Measurements from ENCODE around the gene SNED1.

Gene SNED1

DNA sequence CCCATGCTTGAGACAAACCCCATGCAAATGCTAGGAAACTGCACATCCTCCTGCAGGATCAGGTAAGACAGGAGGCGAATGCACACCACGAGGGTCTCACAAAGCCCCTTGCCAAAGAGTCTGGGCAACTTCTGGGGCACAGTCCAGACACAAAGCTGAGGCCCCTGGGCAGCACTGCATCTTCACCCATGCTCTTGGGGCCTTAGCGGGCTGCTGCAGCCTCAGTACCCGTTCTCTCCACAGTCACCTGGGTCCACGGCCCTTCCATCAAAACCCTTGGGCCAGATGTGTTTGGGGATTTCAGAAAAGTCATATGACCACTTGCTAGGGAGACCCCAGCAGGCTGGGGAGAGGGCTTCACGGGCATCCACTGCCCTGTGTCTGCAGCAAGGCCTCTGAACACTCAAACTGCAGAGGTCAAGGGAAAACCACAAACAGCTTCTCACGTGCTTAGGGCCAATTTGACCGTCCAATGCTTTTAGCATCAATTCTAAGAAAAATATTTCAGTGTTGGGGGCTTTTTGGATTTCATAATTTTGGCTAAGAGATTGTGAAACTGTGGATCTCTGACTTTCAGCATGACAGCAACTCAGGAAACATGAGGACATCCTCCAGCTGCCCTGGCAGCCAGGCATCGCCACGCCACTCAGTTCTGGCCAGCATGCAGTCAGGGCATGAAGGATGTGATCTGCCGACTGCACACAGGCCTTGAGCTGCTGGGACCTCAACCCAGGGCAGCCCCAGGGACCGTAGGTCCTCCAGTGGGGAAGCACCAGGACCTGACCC lies 130.9 kb downstream of the SNED1 start:
- H3K9me3 ChIP-seq (ENCODE audit: control insufficient read depth, low read length): no peaks in the 10 kb centered on the region
- no peaks in the 10 kb centered on the region for H3K36me3 ChIP-seq (ENCODE audit: control insufficient read depth, insufficient read depth, low read length)
- no peaks in the 10 kb centered on the region for H3K27me3 ChIP-seq (replicated peaks; ENCODE audit: control insufficient read depth, insufficient read depth, low read length, poor library complexity, severe bottlenecking)
- H3K4me3 ChIP-seq (ENCODE audit: insufficient read depth, low read depth, low read length, poor library complexity, severe bottlenecking): no peak overlapping the region
- DNase-seq: no peak
- no peak overlapping the region for H3K27ac ChIP-seq (ENCODE audit: insufficient read depth, low read length, poor library complexity, severe bottlenecking)
- peaks cover 12% of the 10 kb centered on the region for H3K4me1 ChIP-seq (ENCODE audit: control insufficient read depth, insufficient read depth, low read length, poor library complexity, severe bottlenecking)

DNA sequence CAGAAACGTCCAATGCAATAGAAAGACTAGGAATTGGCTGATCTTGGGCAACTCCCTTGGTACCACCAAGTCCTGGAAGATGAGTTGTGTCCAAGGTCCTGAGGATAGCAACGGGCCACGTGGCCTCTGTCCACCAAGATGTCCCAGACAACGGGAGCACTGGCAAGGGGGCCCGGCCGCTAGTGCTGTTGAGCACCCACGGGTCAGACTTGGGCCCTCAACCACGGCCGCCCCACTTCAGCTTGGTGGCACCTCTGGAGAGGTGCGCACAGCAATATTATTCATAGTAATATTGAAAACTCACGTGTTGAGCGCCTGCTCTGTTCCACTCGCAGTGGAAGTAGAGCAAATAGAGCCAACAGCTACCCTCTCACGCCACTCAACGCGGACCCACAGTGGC lies 131.9 kb downstream of the SNED1 start:
- H3K4me3 ChIP-seq (ENCODE audit: insufficient read depth, low read depth, low read length, poor library complexity, severe bottlenecking): no peak overlapping the region
- DNase-seq: no peak
- H3K27ac ChIP-seq (ENCODE audit: insufficient read depth, low read length, poor library complexity, severe bottlenecking): no peak overlapping the region
- H3K36me3 ChIP-seq (ENCODE audit: control insufficient read depth, insufficient read depth, low read length): no peaks in the 10 kb centered on the region
- H3K9me3 ChIP-seq (ENCODE audit: control insufficient read depth, low read length): no peaks in the 10 kb centered on the region
- no peaks in the 10 kb centered on the region for H3K27me3 ChIP-seq (replicated peaks; ENCODE audit: control insufficient read depth, insufficient read depth, low read length, poor library complexity, severe bottlenecking)
- H3K4me1 ChIP-seq (ENCODE audit: control insufficient read depth, insufficient read depth, low read length, poor library complexity, severe bottlenecking): peaks cover 12% of the 10 kb centered on the region

DNA sequence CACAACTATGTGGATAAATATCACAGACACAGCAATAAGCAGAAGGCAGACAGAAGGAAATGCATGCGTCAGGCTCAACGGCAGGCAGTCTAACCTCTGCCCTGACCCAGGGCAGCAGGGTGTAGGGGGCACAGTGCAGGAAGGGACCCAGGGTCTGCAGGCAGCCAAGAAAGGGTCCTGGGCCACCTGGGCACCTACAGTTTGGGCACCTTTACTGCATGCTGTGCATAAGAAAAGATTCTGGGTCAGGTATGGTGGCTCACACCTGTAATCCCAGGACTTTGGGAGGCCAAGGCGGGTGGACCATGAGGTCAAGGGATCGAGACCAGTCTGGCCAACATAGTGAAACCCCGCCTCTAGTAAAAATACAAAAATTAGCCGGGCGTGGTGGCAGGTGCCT lies 133.1 kb downstream of the SNED1 start:
- H3K9me3 ChIP-seq (ENCODE audit: control insufficient read depth, low read length): no peaks in the 10 kb centered on the region
- H3K27me3 ChIP-seq (replicated peaks; ENCODE audit: control insufficient read depth, insufficient read depth, low read length, poor library complexity, severe bottlenecking): no peaks in the 10 kb centered on the region
- peaks cover 12% of the 10 kb centered on the region for H3K4me1 ChIP-seq (ENCODE audit: control insufficient read depth, insufficient read depth, low read length, poor library complexity, severe bottlenecking)
- H3K4me3 ChIP-seq (ENCODE audit: insufficient read depth, low read depth, low read length, poor library complexity, severe bottlenecking): no peak overlapping the region
- peaks cover 9% of the 10 kb centered on the region for H3K36me3 ChIP-seq (ENCODE audit: control insufficient read depth, insufficient read depth, low read length)
- H3K27ac ChIP-seq (ENCODE audit: insufficient read depth, low read length, poor library complexity, severe bottlenecking): no peak overlapping the region
- no peak for DNase-seq

DNA sequence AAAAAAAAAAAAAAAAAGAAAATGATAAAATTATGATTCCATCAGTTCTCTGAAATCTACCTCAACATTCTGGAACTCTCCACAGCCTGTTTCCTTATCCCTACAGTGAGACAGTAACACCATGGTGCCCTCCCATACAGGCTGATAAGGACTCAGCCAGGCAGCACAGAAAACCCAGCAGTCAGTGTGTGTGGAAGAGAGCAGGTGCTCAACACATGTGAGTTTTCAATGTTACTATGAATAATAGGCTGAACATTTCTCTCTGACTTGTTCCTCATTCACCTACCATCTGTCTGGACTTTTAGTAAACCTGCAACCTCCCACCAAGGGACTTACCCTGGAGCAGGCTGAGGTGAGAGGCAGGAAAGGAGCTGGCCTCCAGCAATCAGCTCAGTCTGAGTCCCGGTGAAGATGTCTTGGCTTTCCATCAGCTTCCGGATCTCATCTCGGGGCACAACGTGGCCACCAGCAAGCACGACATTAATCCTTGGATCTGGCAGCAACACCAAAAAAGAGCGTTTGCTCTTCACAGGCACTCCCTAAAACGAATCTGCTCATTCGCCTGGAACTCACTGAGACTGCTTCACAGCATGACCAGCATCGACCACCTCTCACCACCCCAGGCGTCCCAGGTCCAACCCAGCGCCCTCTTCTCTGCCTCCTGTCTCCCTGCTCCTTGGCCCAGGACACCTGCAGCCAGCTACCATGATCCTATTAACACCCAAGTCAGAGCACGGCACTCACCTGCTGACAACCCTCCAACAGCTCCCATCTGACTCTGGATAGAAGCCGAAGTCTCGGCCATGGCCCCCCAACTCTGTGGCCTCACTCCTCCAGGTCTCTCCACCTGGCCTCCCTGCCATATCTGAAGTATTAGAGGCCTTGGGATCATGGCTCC lies 134.4 kb downstream of the SNED1 start:
- Histone ChIP-seq H3K9me3 (ENCODE audit: control insufficient read depth, low read length) (no peaks in the 10 kb centered on the region), H3K27me3 (replicated peaks; ENCODE audit: control insufficient read depth, insufficient read depth, low read length, poor library complexity, severe bottlenecking) (no peaks in the 10 kb centered on the region), H3K4me1 (ENCODE audit: control insufficient read depth, insufficient read depth, low read length, poor library complexity, severe bottlenecking) (peaks cover 8% of the 10 kb centered on the region), H3K27ac (ENCODE audit: insufficient read depth, low read length, poor library complexity, severe bottlenecking) (no peak overlapping the region), H3K36me3 (ENCODE audit: control insufficient read depth, insufficient read depth, low read length) (peaks cover 21% of the 10 kb centered on the region), H3K4me3 (ENCODE audit: insufficient read depth, low read depth, low read length, poor library complexity, severe bottlenecking) (no peak overlapping the region)
- DNase-seq: no peak

DNA sequence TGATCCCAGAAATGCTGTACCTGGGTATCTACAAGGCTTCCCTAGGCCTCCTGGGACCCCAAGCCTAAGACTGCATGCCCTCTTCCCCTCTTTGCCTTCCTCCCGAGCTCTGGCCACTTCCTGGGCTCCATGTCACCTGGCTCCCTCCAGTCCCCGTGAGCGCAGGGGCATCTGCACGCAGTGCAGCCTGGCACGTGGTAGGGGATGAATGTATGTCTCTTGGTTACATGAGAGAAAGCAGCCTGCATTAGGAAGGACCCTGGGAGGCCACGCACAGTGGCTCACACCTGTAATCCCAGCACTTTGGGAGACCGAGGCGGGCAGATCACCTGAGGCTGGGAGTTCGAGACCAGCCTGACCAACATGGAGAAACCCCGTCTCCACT lies 135.0 kb downstream of the SNED1 start:
- H3K27ac ChIP-seq (ENCODE audit: insufficient read depth, low read length, poor library complexity, severe bottlenecking): no peak overlapping the region
- H3K4me1 ChIP-seq (ENCODE audit: control insufficient read depth, insufficient read depth, low read length, poor library complexity, severe bottlenecking): peaks cover 1% of the 10 kb centered on the region
- H3K36me3 ChIP-seq (ENCODE audit: control insufficient read depth, insufficient read depth, low read length): peaks cover 27% of the 10 kb centered on the region
- H3K4me3 ChIP-seq (ENCODE audit: insufficient read depth, low read depth, low read length, poor library complexity, severe bottlenecking): no peak overlapping the region
- H3K9me3 ChIP-seq (ENCODE audit: control insufficient read depth, low read length): no peaks in the 10 kb centered on the region
- no peaks in the 10 kb centered on the region for H3K27me3 ChIP-seq (replicated peaks; ENCODE audit: control insufficient read depth, insufficient read depth, low read length, poor library complexity, severe bottlenecking)
- DNase-seq: no peak

DNA sequence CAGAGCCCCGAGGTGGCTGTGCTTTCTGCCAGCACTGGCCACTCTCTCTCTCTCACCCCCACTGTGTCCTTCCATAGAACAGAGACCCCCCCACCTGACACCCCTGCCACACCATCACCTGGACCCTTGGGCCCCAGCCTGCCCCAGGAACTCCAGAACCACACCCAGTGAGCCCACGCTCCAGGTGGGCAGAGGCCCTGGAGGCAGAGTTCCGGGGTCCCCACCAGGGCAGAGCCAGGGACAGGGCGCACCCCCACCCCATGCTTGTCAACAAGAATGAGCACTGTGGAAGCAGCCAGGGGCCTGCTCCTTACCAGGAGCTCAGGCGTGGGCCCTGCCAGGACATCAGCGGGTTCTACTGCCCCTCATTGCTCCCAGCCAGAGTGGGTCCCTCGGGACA lies 136.3 kb downstream of the SNED1 start:
- H3K36me3 ChIP-seq (ENCODE audit: control insufficient read depth, insufficient read depth, low read length): peaks cover 34% of the 10 kb centered on the region

DNA sequence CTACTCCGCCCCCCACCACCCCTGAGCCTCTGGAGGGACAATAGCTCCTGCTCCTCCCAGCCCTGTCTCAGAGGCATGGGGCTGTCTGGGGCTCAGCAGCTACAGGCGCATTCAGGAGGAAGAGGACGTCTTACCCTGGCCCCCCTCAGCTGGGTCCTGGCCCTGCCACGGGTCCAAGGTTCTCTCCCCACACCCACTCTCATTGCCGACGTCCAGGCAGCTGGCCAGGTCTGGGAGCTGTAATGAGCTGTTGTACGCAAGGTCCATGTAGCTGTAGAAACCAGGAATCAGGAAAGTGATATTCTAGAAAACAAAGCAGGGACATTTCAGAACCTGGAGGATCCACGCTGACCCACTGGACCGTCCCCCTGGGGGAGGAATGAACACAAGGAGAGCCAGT lies 137.3 kb downstream of the SNED1 start:
- Histone ChIP-seq H3K4me3 (ENCODE audit: insufficient read depth, low read depth, low read length, poor library complexity, severe bottlenecking) (no peak overlapping the region), H3K4me1 (ENCODE audit: control insufficient read depth, insufficient read depth, low read length, poor library complexity, severe bottlenecking) (no peaks in the 10 kb centered on the region), H3K9me3 (ENCODE audit: control insufficient read depth, low read length) (no peaks in the 10 kb centered on the region), H3K36me3 (ENCODE audit: control insufficient read depth, insufficient read depth, low read length) (peaks cover 40% of the 10 kb centered on the region), H3K27me3 (replicated peaks; ENCODE audit: control insufficient read depth, insufficient read depth, low read length, poor library complexity, severe bottlenecking) (no peaks in the 10 kb centered on the region), H3K27ac (ENCODE audit: insufficient read depth, low read length, poor library complexity, severe bottlenecking) (no peak overlapping the region)
- DNase-seq: no peak

More for the DNA sequence above, 136.3 kb downstream of the SNED1 start:
- H3K4me1 ChIP-seq (ENCODE audit: control insufficient read depth, insufficient read depth, low read length, poor library complexity, severe bottlenecking): no peaks in the 10 kb centered on the region
- H3K27me3 ChIP-seq (replicated peaks; ENCODE audit: control insufficient read depth, insufficient read depth, low read length, poor library complexity, severe bottlenecking): no peaks in the 10 kb centered on the region
- H3K9me3 ChIP-seq (ENCODE audit: control insufficient read depth, low read length): no peaks in the 10 kb centered on the region
- H3K27ac ChIP-seq (ENCODE audit: insufficient read depth, low read length, poor library complexity, severe bottlenecking): no peak overlapping the region
- no peak overlapping the region for H3K4me3 ChIP-seq (ENCODE audit: insufficient read depth, low read depth, low read length, poor library complexity, severe bottlenecking)
- no peak for DNase-seq

DNA sequence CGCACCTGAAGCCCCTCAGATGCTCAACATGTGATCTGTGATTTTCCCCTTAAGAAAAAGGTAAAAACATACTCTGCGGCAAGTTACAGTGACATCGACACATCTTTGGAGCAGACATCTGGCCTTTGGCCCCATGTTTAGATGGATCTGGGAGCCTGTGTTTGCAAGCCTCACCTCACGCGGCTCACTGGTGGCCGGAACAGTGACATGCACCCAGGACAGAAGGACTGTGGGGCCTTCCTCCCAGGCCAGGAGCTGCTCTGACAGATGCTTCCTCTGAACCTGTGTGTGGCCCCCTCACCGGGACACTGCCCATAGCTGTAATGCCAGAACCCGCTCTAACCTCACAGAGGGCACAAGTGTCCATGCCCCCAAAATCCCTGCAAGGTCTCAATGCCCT lies 137.8 kb downstream of the SNED1 start:
- H3K27me3 ChIP-seq (replicated peaks; ENCODE audit: control insufficient read depth, insufficient read depth, low read length, poor library complexity, severe bottlenecking): no peaks in the 10 kb centered on the region
- no peaks in the 10 kb centered on the region for H3K9me3 ChIP-seq (ENCODE audit: control insufficient read depth, low read length)
- no peak overlapping the region for H3K27ac ChIP-seq (ENCODE audit: insufficient read depth, low read length, poor library complexity, severe bottlenecking)
- no peak for DNase-seq
- no peaks in the 10 kb centered on the region for H3K4me1 ChIP-seq (ENCODE audit: control insufficient read depth, insufficient read depth, low read length, poor library complexity, severe bottlenecking)
- no peak overlapping the region for H3K4me3 ChIP-seq (ENCODE audit: insufficient read depth, low read depth, low read length, poor library complexity, severe bottlenecking)
- H3K36me3 ChIP-seq (ENCODE audit: control insufficient read depth, insufficient read depth, low read length): peaks cover 43% of the 10 kb centered on the region

DNA sequence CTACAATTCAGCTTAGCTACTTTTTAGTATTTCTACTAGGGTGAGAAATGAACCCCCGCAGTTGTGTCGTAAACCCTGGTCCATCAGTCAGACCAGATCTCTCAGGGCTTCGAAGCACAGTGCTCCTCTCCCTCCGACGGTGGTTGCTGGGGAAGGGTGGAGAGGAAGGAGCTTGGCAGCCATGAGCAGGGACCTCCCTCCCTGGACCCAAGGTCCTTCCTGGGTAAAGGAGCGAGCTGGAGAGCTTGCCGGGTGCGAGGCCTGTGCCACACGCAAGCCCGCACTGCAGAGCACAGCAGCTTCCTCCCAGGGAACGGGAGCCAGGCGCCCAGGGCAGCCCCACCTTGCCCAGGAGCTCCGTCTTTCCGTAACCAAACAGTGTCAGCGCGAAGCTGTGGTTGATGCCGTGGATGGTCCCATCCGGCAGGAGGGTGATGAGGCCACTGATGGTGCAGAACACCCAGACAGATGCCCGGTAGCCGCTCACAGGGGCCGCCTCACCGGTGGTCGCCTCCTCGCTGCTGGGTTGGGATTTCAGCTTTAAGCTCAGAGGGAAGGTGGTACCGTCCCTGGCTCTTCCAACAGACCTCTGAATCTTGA lies 138.3 kb downstream of the SNED1 start:
- H3K4me1 ChIP-seq (ENCODE audit: control insufficient read depth, insufficient read depth, low read length, poor library complexity, severe bottlenecking): no peaks in the 10 kb centered on the region
- H3K36me3 ChIP-seq (ENCODE audit: control insufficient read depth, insufficient read depth, low read length): peaks cover 43% of the 10 kb centered on the region
- no peaks in the 10 kb centered on the region for H3K27me3 ChIP-seq (replicated peaks; ENCODE audit: control insufficient read depth, insufficient read depth, low read length, poor library complexity, severe bottlenecking)
- no peaks in the 10 kb centered on the region for H3K9me3 ChIP-seq (ENCODE audit: control insufficient read depth, low read length)
- no peak for DNase-seq
- no peak overlapping the region for H3K4me3 ChIP-seq (ENCODE audit: insufficient read depth, low read depth, low read length, poor library complexity, severe bottlenecking)
- no peak overlapping the region for H3K27ac ChIP-seq (ENCODE audit: insufficient read depth, low read length, poor library complexity, severe bottlenecking)

Measured in effector memory CD4-positive, alpha-beta T cell (primary cell).